Left lung (tissue), 10 donors: Measurements from ENCODE around the gene NPFFR1. TPM values are rescaled to one million over a fixed set of nuclear protein-coding genes. Genes with fewer than 3 reads are reported as not detected.

Experiments
- ATAC-seq: fragments of 200-7000 bp; cut with Tn5 transposase; one replicate; pipeline ENCODE4 v1.9.1; 2020; ENCODE audit warnings: moderate library complexity
- DNase-seq, 4 donors: peaks; one replicate each; pipeline ENCODE4 v3.0.0-alpha.2; 2013 to 2020
- H3K27ac ChIP-seq, 2 donors: fragments of 200-600 bp; sonication (generic) in 1 of 2; one replicate each; pipeline versions ENCODE4 v1.5.0 to v1.8.0; 2020 to 2021
- H3K27me3 ChIP-seq, 2 donors: fragments of 200-600 bp; sonication (generic) in 1 of 2; one replicate each; pipeline versions ENCODE4 v1.5.0 to v1.8.0; 2020 to 2021
- H3K36me3 ChIP-seq, 2 donors: fragments of 200-600 bp; sonication (generic) in 1 of 2; one replicate each; pipeline versions ENCODE4 v1.5.0 to v1.8.0; 2020 to 2021
- H3K4me1 ChIP-seq, 2 donors: fragments of 200-600 bp; one replicate each; pipeline ENCODE4 v1.8.0; 2021
- H3K4me3 ChIP-seq, 2 donors: fragments of 200-600 bp; sonication (generic) in 1 of 2; one replicate each; pipeline versions ENCODE4 v1.5.0 to v1.8.0; 2020 to 2021; ENCODE audit warnings: mild to moderate bottlenecking in 1 of 2
- H3K9me3 ChIP-seq, 2 donors: fragments of 200-600 bp; sonication (generic) in 1 of 2; one replicate each; pipeline versions ENCODE4 v1.5.0 to v1.8.0; 2020 to 2021
- CTCF ChIP-seq, 2 donors: fragments of 200-600 bp; sonication (generic) in 1 of 2; IDR thresholded peaks; one replicate each; pipeline versions ENCODE4 v1.5.0 to v1.8.0; 2021; ENCODE audit warnings: antibody characterized with exemption in 2 of 2
- intact Hi-C, 2 donors: fragments of 100-400 bp; cut with DNase I; formaldehyde crosslinking; loops; one replicate each; pipeline versions ENCODE4 v1.11.2 to v1.14.2; 2022
- polyA plus RNA-seq, 6 donors: library from polyadenylated mRNA; unstranded; fragments of 120-200 nt; gene quantifications; one replicate each; pipeline ENCODE4 v1.2.1, GENCODE V29; 2013; ENCODE audit not compliant: insufficient read length in 6 of 6
- total RNA-seq, 2 donors: library from RNA; stranded (reverse); fragmentation: NEBNext Ultra II Directional; extraction: Animal tissue kit (Norgen Biotek cat#: 25700); gene quantifications; one replicate each; pipeline ENCODE4 v1.2.1, GENCODE V29; 2021
- donor health status: DM: no; HTN: yes; CAD: no.
- donor health status: DM: no; HTN: no; CAD: no.

Gene NPFFR1
- total and polyA plus RNA-seq, 8 donors: 0.20 to 0.80 (median 0.42) TPM

GRCh38 chr10:70289739-70290138, 5.9 kb upstream of the NPFFR1 start:
- Histone ChIP-seq H3K27me3 (peaks cover 6 to 11% of the 10 kb centered on the region in 2 donors), H3K4me1 (peaks cover 0 to 3% of the 10 kb centered on the region in 2 donors), H3K36me3 (no peaks in the 10 kb centered on the region), H3K27ac (no peak overlapping the region), H3K9me3 (no peaks in the 10 kb centered on the region), H3K4me3 (no peak overlapping the region)
- no peak for TF ChIP-seq CTCF (IDR thresholded peaks at IDR 0.05)
- intact Hi-C loops: no loop called here
- DNase-seq (no peak), ATAC-seq (no peak)

- intact Hi-C loops: no loop called here
- Histone ChIP-seq H3K4me3 (no peak overlapping the region), H3K9me3 (no peaks in the 10 kb centered on the region), H3K4me1 (peaks cover 3 to 10% of the 10 kb centered on the region in 2 donors), H3K36me3 (no peaks in the 10 kb centered on the region), H3K27me3 (peaks cover 21 to 42% of the 10 kb centered on the region in 2 donors), H3K27ac (no peak overlapping the region)
- no peak for ATAC-seq
- TF ChIP-seq CTCF (IDR thresholded peaks at IDR 0.05): no peak
- DNase-seq: no peak
These were observed 2.8 kb upstream of the NPFFR1 start for GRCh38 chr10:70286616-70287015.

DNA sequence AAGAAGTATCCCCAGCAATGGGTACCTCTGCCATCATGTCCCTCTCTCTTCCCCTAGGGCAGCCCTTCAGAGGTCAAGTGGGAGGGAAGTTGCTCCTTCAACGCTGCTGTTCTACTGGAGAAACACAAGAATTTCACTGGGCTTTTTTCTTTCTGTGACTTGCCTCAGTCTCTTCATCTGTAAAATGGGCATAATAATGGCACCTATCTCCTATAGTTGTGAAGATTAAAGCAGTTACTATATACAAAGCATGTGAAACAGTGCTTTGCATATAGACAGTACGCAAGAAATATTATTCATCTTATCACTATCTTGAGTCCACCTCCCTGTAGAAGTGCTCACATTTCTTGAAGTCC, 1.6 kb upstream of the NPFFR1 start:
- TF ChIP-seq CTCF (IDR thresholded peaks at IDR 0.05): no peak
- H3K4me3 ChIP-seq: no peak overlapping the region
- H3K27ac ChIP-seq: no peak overlapping the region
- no peaks in the 10 kb centered on the region for H3K9me3 ChIP-seq
- H3K27me3 ChIP-seq: peaks cover 21 to 47% of the 10 kb centered on the region in 2 donors
- H3K4me1 ChIP-seq: peaks cover 2 to 10% of the 10 kb centered on the region in 2 donors
- no peaks in the 10 kb centered on the region for H3K36me3 ChIP-seq
- DNase-seq (no peak), ATAC-seq (no peak)
- intact Hi-C loops: no loop called here

DNA sequence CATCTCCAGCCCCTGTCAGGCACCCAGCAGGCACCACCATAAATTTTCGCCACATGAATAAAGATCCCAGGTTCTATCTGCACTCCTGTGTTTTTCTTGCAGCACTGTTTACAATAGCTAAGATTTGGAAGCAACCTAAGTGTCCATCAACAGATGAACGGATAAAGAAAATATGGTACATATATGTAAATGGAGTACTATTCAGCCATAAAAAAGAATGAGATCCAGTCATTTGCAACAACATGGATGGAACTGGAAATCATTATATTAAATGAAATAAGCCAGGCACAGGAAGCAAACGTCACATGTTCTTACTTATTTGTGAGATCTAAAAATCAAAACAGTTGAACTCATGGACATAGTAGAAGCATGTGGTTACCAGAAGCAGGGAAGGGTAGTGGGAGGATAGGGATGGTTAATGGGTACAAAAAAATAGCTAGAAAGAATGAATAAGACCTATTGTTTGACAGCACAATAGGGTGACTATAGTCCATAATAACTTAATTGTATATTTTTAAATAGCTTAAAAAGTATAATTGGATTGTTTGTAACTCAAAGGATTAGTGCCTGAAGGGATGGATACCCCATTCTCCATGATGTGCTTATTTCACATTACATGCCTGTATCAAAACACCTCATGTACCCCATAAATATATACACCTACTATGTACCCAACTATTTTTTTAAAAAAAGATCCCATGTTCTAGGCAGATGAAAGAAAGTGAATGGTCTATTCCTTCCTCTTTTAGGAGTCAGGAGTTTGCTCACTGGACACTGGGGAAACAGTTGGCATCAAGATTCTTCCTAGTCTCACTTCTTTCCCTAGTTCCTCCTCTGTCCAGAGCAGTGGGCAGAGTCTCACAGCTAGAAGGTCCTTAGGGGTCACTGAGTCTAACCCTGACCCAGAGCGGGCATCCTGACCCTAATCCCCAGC, 1.0 kb upstream of the NPFFR1 start:
- H3K9me3 ChIP-seq: no peaks in the 10 kb centered on the region
- ATAC-seq (no peak), DNase-seq (no peak)
- intact Hi-C loops: no loop called here
- peaks cover 21 to 47% of the 10 kb centered on the region in 2 donors for H3K27me3 ChIP-seq
- H3K4me1 ChIP-seq: peaks cover 0 to 10% of the 10 kb centered on the region in 2 donors
- no peak for TF ChIP-seq CTCF (IDR thresholded peaks at IDR 0.05)
- H3K4me3 ChIP-seq: no peak overlapping the region
- no peak overlapping the region for H3K27ac ChIP-seq
- no peaks in the 10 kb centered on the region for H3K36me3 ChIP-seq

GRCh38 chr10:70283071-70283444, 746 bp downstream of the NPFFR1 start:
- DNase-seq: no peak
- Histone ChIP-seq H3K9me3 (no peaks in the 10 kb centered on the region), H3K36me3 (no peaks in the 10 kb centered on the region), H3K4me1 (peaks cover 0 to 10% of the 10 kb centered on the region in 2 donors), H3K27me3 (peaks cover 21 to 47% of the 10 kb centered on the region in 2 donors), H3K4me3 (no peak overlapping the region), H3K27ac (no peak overlapping the region)
- ATAC-seq: no peak
- intact Hi-C loops: no loop called here
- no peak for TF ChIP-seq CTCF (IDR thresholded peaks at IDR 0.05)
